ENCODE data around the gene MAST3.
A peak's percentile ranks its signal among the peaks of the same experiment; 100 is the strongest.

The MAST3 gene
- total RNA-seq, result 15.6 to 110 (median 64.1) reads per million in 9 experiments

- Mint-ChIP-seq H3K4me1 (ENCODE audit: low read depth in 2 of 2) (peaks cover 22 to 32% of the 10 kb centered on the region in 2 donors), H3K9me3 (no peaks in the 10 kb centered on the region), H3K36me3 (ENCODE audit: insufficient read depth) (peaks cover 10% of the 10 kb centered on the region), H3K4me3 (peak within 1 kb of the TSS; percentile 75 to 89), H3K27me3 (no peaks in the 10 kb centered on the region), H3K27ac (peak within 1 kb of the TSS in 1 of 2 donors; percentile 84)
- ATAC-seq (replicated peaks) (peak; percentile 93), DNase-seq (peak; percentile 89 to 93 (median 93))
Observed at GRCh38 chr19:18097217-18097992, at the start of gene MAST3. Gene MAST3 (plus strand): TSS chr19:18097778. CDS start chr19:18097793, 15 bp downstream.

GRCh38 chr19:18049385-18049784, 48.2 kb upstream of the MAST3 start:
- Mint-ChIP-seq H3K9me3 (no peaks in the 10 kb centered on the region), H3K4me1 (ENCODE audit: low read depth in 2 of 2) (peaks cover 19 to 30% of the 10 kb centered on the region in 2 donors), H3K27ac (peak overlapping the region in 1 of 2 donors; percentile 14), H3K27me3 (no peaks in the 10 kb centered on the region), H3K4me3 (no peak overlapping the region), H3K36me3 (ENCODE audit: insufficient read depth) (peaks cover 3% of the 10 kb centered on the region)
- DNase-seq (no peak), ATAC-seq (replicated peaks) (no peak)

GRCh38 chr19:18051887-18052286, 45.7 kb upstream of the MAST3 start:
- DNase-seq, result no peak
- ATAC-seq (replicated peaks), result no peak
- Mint-ChIP-seq H3K27ac (no peak overlapping the region), H3K27me3 (no peaks in the 10 kb centered on the region), H3K4me3 (no peak overlapping the region), H3K4me1 (ENCODE audit: low read depth in 2 of 2) (peaks cover 4 to 12% of the 10 kb centered on the region in 2 donors), H3K36me3 (ENCODE audit: insufficient read depth) (no peaks in the 10 kb centered on the region), H3K9me3 (no peaks in the 10 kb centered on the region)

GRCh38 chr19:18053576-18054219, 43.9 kb upstream of the MAST3 start:
- Mint-ChIP-seq H3K9me3 (no peaks in the 10 kb centered on the region), H3K4me1 (ENCODE audit: low read depth in 2 of 2) (peaks cover 7 to 22% of the 10 kb centered on the region in 2 donors), H3K4me3 (no peak overlapping the region), H3K36me3 (ENCODE audit: insufficient read depth) (peaks cover 6% of the 10 kb centered on the region), H3K27me3 (no peaks in the 10 kb centered on the region), H3K27ac (no peak overlapping the region)
- ATAC-seq (replicated peaks), result no peak
- DNase-seq, result no peak

- Mint-ChIP-seq H3K27ac (peak overlapping the region; percentile 75 to 81), H3K27me3 (no peaks in the 10 kb centered on the region), H3K9me3 (no peaks in the 10 kb centered on the region), H3K4me3 (no peak overlapping the region), H3K4me1 (ENCODE audit: low read depth in 2 of 2) (peaks cover 7 to 15% of the 10 kb centered on the region in 2 donors), H3K36me3 (ENCODE audit: insufficient read depth) (peaks cover 10% of the 10 kb centered on the region)
- DNase-seq (no peak), ATAC-seq (replicated peaks) (no peak)
Observed at GRCh38 chr19:18055967-18056366, 41.6 kb upstream of the MAST3 start.

GRCh38 chr19:18057557-18057956, 40.0 kb upstream of the MAST3 start:
- Mint-ChIP-seq H3K4me1 (ENCODE audit: low read depth in 2 of 2) (peaks cover 7 to 15% of the 10 kb centered on the region in 2 donors), H3K36me3 (ENCODE audit: insufficient read depth) (peaks cover 21% of the 10 kb centered on the region), H3K4me3 (peak overlapping the region; percentile 42 to 50), H3K27ac (peak overlapping the region in 1 of 2 donors; percentile 83), H3K27me3 (no peaks in the 10 kb centered on the region), H3K9me3 (no peaks in the 10 kb centered on the region)
- DNase-seq (no peak), ATAC-seq (replicated peaks) (no peak)

- no peaks in the 10 kb centered on the region for H3K27me3 Mint-ChIP-seq
- peak overlapping the region; percentile 54 to 83 for H3K27ac Mint-ChIP-seq
- H3K4me1 Mint-ChIP-seq (ENCODE audit: low read depth in 2 of 2), result peaks cover 8 to 10% of the 10 kb centered on the region in 2 donors
- peaks cover 28% of the 10 kb centered on the region for H3K36me3 Mint-ChIP-seq (ENCODE audit: insufficient read depth)
- peak overlapping the region; percentile 42 to 50 for H3K4me3 Mint-ChIP-seq
- ATAC-seq (replicated peaks), result peak; percentile 96
- peak; percentile 77 to 83 (median 81) for DNase-seq
- no peaks in the 10 kb centered on the region for H3K9me3 Mint-ChIP-seq
Observed at GRCh38 chr19:18058208-18059009, 39.2 kb upstream of the MAST3 start.

GRCh38 chr19:18059297-18059696, 38.3 kb upstream of the MAST3 start:
- H3K9me3 Mint-ChIP-seq, result no peaks in the 10 kb centered on the region
- H3K4me3 Mint-ChIP-seq, result no peak overlapping the region
- H3K36me3 Mint-ChIP-seq (ENCODE audit: insufficient read depth), result peaks cover 34% of the 10 kb centered on the region
- H3K27me3 Mint-ChIP-seq, result no peaks in the 10 kb centered on the region
- H3K4me1 Mint-ChIP-seq (ENCODE audit: low read depth in 2 of 2), result peaks cover 9 to 10% of the 10 kb centered on the region in 2 donors
- DNase-seq (no peak), ATAC-seq (replicated peaks) (no peak)
- H3K27ac Mint-ChIP-seq, result no peak overlapping the region

GRCh38 chr19:18059902-18060301, 37.7 kb upstream of the MAST3 start:
- no peak for ATAC-seq (replicated peaks)
- Mint-ChIP-seq H3K27me3 (no peaks in the 10 kb centered on the region), H3K9me3 (no peaks in the 10 kb centered on the region), H3K36me3 (ENCODE audit: insufficient read depth) (peaks cover 38% of the 10 kb centered on the region), H3K27ac (no peak overlapping the region), H3K4me1 (ENCODE audit: low read depth in 2 of 2) (peaks cover 9 to 10% of the 10 kb centered on the region in 2 donors), H3K4me3 (no peak overlapping the region)
- no peak for DNase-seq

- Mint-ChIP-seq H3K27me3 (no peaks in the 10 kb centered on the region), H3K4me3 (no peak overlapping the region), H3K36me3 (ENCODE audit: insufficient read depth) (peaks cover 43% of the 10 kb centered on the region), H3K27ac (no peak overlapping the region), H3K9me3 (no peaks in the 10 kb centered on the region), H3K4me1 (ENCODE audit: low read depth in 2 of 2) (peaks cover 9 to 10% of the 10 kb centered on the region in 2 donors)
- DNase-seq (no peak), ATAC-seq (replicated peaks) (no peak)
Observed at GRCh38 chr19:18060472-18060871, 37.1 kb upstream of the MAST3 start.

GRCh38 chr19:18062028-18062427, 35.5 kb upstream of the MAST3 start:
- peaks cover 58% of the 10 kb centered on the region for H3K36me3 Mint-ChIP-seq (ENCODE audit: insufficient read depth)
- H3K4me3 Mint-ChIP-seq, result no peak overlapping the region
- H3K9me3 Mint-ChIP-seq, result no peaks in the 10 kb centered on the region
- H3K4me1 Mint-ChIP-seq (ENCODE audit: low read depth in 2 of 2), result peaks cover 9 to 10% of the 10 kb centered on the region in 2 donors
- no peaks in the 10 kb centered on the region for H3K27me3 Mint-ChIP-seq
- DNase-seq, result no peak
- peak overlapping the region in 1 of 2 donors; percentile 15 for H3K27ac Mint-ChIP-seq
- no peak for ATAC-seq (replicated peaks)

- peaks cover 3 to 4% of the 10 kb centered on the region in 2 donors for H3K4me1 Mint-ChIP-seq (ENCODE audit: low read depth in 2 of 2)
- peak; percentile 21 to 29 (median 28) for DNase-seq
- peaks cover 54% of the 10 kb centered on the region for H3K36me3 Mint-ChIP-seq (ENCODE audit: insufficient read depth)
- H3K27me3 Mint-ChIP-seq, result no peaks in the 10 kb centered on the region
- H3K27ac Mint-ChIP-seq, result peak overlapping the region in 1 of 2 donors; percentile 11
- no peak overlapping the region for H3K4me3 Mint-ChIP-seq
- no peaks in the 10 kb centered on the region for H3K9me3 Mint-ChIP-seq
- peak; percentile 39 for ATAC-seq (replicated peaks)
Observed at GRCh38 chr19:18063463-18063862, 34.1 kb upstream of the MAST3 start.

- H3K27ac Mint-ChIP-seq, result peak overlapping the region in 1 of 2 donors; percentile 62
Observed at GRCh38 chr19:18065173-18065495, 32.4 kb upstream of the MAST3 start.

More at GRCh38 chr19:18065173-18065495, 32.4 kb upstream of the MAST3 start:
- DNase-seq (no peak), ATAC-seq (replicated peaks) (no peak)
- no peak overlapping the region for H3K4me3 Mint-ChIP-seq
- no peaks in the 10 kb centered on the region for H3K9me3 Mint-ChIP-seq
- H3K36me3 Mint-ChIP-seq (ENCODE audit: insufficient read depth), result peaks cover 57% of the 10 kb centered on the region
- no peaks in the 10 kb centered on the region for H3K27me3 Mint-ChIP-seq
- H3K4me1 Mint-ChIP-seq (ENCODE audit: low read depth in 2 of 2), result peaks cover 0 to 2% of the 10 kb centered on the region in 2 donors
